ENCODE data around the gene AOC3. TPM values are rescaled to one million over a fixed set of nuclear protein-coding genes. Genes with fewer than 3 reads are reported as not detected.

AOC3 gene
- total and polyA plus RNA-seq, 2 of the 13 experiments (the other 11 are each of a cell fraction or from before 2014, with no cell fraction given) = 8.7 to 51.7 TPM

DNA sequence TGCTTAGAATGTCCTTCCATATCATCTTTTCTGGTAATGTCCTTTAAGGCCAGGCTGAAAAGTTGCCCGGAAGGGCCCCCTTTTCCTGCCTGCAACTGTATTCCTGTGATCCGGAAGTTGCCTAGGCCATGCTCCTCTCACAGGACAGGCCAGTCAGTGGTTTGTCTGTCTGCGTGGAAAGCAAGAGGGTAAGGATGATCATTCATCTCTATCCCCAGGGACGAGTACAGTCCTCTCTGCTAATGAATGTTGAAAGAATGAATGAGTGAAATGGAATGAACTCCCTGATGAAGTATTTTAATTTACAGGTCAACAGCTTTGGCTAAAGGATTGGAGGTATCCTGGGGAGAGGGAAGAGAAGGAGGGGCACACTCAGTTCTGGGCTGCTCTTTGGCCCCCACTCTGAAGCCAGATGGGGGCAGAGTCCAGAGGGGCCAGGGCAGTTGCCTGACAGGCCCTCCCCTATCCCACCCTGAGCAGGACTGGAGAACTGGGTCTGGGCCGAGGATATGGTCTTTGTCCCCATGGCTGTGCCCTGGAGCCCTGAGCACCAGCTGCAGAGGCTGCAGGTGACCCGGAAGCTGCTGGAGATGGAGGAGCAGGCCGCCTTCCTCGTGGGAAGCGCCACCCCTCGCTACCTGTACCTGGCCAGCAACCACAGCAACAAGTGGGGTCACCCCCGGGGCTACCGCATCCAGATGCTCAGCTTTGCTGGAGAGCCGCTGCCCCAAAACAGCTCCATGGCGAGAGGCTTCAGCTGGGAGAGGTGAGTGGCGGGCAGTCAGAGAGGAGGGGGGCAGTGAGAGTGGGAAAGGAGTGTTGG, 3.2 kb downstream of the AOC3 start (continued):
- TF ChIP-seq, protein P1, sequence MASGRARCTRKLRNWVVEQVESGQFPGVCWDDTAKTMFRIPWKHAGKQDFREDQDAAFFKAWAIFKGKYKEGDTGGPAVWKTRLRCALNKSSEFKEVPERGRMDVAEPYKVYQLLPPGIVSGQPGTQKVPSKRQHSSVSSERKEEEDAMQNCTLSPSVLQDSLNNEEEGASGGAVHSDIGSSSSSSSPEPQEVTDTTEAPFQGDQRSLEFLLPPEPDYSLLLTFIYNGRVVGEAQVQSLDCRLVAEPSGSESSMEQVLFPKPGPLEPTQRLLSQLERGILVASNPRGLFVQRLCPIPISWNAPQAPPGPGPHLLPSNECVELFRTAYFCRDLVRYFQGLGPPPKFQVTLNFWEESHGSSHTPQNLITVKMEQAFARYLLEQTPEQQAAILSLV (CRISPR knock-in tag; IDR thresholded peaks at IDR 0.05; ENCODE audit: borderline replicate concordance) = peak; percentile 50
- TF ChIP-seq ATF7-NPFF (CRISPR knock-in tag; IDR thresholded peaks at IDR 0.05; ENCODE audit: low read depth) = no peak
- TF ChIP-seq GLI4 (CRISPR knock-in tag; IDR thresholded peaks at IDR 0.05; ENCODE audit: borderline replicate concordance) = no peak
- TF ChIP-seq, protein P2, sequence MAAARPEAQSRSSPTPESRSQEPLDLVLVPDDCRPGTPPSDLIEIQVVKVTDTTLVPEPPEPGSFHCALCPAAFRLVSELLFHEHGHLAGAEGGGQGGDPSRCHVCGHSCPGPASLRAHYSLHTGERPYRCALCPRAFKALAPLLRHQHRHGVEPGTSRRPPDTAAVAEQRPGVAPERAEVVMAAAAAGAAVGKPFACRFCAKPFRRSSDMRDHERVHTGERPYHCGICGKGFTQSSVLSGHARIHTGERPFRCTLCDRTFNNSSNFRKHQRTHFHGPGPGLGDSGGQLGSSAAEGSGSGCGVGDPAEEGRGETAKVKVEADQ (CRISPR knock-in tag; IDR thresholded peaks at IDR 0.05; ENCODE audit: borderline replicate concordance) = no peak
- no peak for TF ChIP-seq DNMT3B (CRISPR knock-in tag; conservative IDR thresholded peaks at IDR 0.05)
- no peak for TF ChIP-seq DR1 (CRISPR knock-in tag; IDR thresholded peaks at IDR 0.05)
- no peak for TF ChIP-seq MAFG (CRISPR knock-in tag; IDR thresholded peaks at IDR 0.05)
- TF ChIP-seq, protein P3, sequence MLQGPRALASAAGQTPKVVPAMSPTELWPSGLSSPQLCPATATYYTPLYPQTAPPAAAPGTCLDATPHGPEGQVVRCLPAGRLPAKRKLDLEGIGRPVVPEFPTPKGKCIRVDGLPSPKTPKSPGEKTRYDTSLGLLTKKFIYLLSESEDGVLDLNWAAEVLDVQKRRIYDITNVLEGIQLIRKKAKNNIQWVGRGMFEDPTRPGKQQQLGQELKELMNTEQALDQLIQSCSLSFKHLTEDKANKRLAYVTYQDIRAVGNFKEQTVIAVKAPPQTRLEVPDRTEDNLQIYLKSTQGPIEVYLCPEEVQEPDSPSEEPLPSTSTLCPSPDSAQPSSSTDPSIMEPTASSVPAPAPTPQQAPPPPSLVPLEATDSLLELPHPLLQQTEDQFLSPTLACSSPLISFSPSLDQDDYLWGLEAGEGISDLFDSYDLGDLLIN (CRISPR knock-in tag; IDR thresholded peaks at IDR 0.05; ENCODE audit: borderline replicate concordance) = 0 out of 2 replicates have a peak, but pooled peaks have one; percentile 50
- TF ChIP-seq FOXO1 (CRISPR knock-in tag; IDR thresholded peaks at IDR 0.05) = 0 out of 2 replicates have a peak, but pooled peaks have one; percentile 4
- peak; percentile 69; the same call in 1 of the 2 replicates for TF ChIP-seq ZFP90 (CRISPR knock-in tag; IDR thresholded peaks at IDR 0.05; ENCODE audit: borderline replicate concordance)
- no peak for TF ChIP-seq ZNF224 (CRISPR knock-in tag; IDR thresholded peaks at IDR 0.05)
- TF ChIP-seq MAF1 (CRISPR knock-in tag; IDR thresholded peaks at IDR 0.05; ENCODE audit: borderline replicate concordance) = no peak
- TF ChIP-seq, protein P4, sequence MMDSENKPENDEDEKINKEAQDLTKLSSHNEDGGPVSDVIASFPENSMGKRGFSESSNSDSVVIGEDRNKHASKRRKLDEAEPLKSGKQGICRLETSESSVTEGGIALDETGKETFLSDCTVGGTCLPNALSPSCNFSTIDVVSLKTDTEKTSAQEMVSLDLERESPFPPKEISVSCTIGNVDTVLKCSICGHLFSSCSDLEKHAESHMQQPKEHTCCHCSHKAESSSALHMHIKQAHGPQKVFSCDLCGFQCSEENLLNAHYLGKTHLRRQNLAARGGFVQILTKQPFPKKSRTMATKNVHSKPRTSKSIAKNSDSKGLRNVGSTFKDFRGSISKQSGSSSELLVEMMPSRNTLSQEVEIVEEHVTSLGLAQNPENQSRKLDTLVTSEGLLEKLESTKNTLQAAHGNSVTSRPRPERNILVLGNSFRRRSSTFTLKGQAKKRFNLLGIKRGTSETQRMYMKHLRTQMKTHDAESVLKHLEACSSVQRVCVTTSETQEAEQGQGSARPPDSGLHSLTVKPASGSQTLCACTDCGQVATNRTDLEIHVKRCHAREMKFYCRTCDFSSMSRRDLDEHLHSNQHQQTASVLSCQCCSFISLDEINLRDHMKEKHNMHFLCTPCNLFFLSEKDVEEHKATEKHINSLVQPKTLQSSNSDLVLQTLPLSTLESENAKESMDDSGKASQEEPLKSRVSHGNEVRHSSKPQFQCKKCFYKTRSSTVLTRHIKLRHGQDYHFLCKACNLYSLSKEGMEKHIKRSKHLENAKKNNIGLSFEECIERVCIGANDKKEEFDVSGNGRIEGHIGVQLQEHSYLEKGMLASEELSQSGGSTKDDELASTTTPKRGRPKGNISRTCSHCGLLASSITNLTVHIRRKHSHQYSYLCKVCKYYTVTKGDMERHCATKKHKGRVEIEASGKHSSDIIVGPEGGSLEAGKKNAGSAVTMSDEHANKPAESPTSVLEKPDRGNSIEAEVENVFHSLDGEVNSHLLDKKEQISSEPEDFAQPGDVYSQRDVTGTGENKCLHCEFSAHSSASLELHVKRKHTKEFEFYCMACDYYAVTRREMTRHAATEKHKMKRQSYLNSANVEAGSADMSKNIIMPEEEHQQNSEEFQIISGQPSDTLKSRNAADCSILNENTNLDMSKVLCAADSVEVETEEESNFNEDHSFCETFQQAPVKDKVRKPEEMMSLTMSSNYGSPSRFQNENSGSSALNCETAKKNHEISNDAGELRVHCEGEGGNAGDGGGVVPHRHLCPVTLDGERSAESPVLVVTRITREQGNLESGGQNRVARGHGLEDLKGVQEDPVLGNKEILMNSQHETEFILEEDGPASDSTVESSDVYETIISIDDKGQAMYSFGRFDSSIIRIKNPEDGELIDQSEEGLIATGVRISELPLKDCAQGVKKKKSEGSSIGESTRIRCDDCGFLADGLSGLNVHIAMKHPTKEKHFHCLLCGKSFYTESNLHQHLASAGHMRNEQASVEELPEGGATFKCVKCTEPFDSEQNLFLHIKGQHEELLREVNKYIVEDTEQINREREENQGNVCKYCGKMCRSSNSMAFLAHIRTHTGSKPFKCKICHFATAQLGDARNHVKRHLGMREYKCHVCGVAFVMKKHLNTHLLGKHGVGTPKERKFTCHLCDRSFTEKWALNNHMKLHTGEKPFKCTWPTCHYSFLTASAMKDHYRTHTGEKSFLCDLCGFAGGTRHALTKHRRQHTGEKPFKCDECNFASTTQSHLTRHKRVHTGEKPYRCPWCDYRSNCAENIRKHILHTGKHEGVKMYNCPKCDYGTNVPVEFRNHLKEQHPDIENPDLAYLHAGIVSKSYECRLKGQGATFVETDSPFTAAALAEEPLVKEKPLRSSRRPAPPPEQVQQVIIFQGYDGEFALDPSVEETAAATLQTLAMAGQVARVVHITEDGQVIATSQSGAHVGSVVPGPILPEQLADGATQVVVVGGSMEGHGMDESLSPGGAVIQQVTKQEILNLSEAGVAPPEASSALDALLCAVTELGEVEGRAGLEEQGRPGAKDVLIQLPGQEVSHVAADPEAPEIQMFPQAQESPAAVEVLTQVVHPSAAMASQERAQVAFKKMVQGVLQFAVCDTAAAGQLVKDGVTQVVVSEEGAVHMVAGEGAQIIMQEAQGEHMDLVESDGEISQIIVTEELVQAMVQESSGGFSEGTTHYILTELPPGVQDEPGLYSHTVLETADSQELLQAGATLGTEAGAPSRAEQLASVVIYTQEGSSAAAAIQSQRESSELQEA (CRISPR knock-in tag; IDR thresholded peaks at IDR 0.05; ENCODE audit: not compliant biosample characterization) = no peak
- TF ChIP-seq IRX3 (CRISPR knock-in tag; IDR thresholded peaks at IDR 0.05; ENCODE audit: borderline replicate concordance, low read depth) = no peak

Measured in HepG2 (cell line).